ENCODE data around the gene FA2H.
"Not testable (repeated sequence)": the region's sequence is repeated elsewhere in the genome, so short reads cannot be mapped to it uniquely, and the experiment has no call there.

The FA2H gene

GRCh38 chr16:74770831-74771526 lies 3.6 kb downstream of the FA2H start:
- no peak for DNase-seq (ENCODE audit: low read depth in 2 of 2)

- no peak for DNase-seq (ENCODE audit: low read depth in 2 of 2)
Measured at GRCh38 chr16:74769586-74770190, 4.9 kb downstream of the FA2H start.

GRCh38 chr16:74768239-74768638 lies 6.4 kb downstream of the FA2H start:
- DNase-seq (ENCODE audit: low read depth in 2 of 2): no peak

GRCh38 chr16:74767749-74768148 lies 6.9 kb downstream of the FA2H start:
- no peak for DNase-seq (ENCODE audit: low read depth in 2 of 2)

- no peak for DNase-seq (ENCODE audit: low read depth in 2 of 2)
Measured at GRCh38 chr16:74766729-74767128, 7.9 kb downstream of the FA2H start.

- not testable (repeated sequence) for DNase-seq (ENCODE audit: low read depth in 2 of 2)
Measured at GRCh38 chr16:74764184-74764583, 10.4 kb downstream of the FA2H start.

GRCh38 chr16:74761665-74762064 lies 13.0 kb downstream of the FA2H start:
- DNase-seq (ENCODE audit: low read depth in 2 of 2): no peak

GRCh38 chr16:74760007-74760767 lies 14.4 kb downstream of the FA2H start:
- no peak for DNase-seq (ENCODE audit: low read depth in 2 of 2)

- DNase-seq (ENCODE audit: low read depth in 2 of 2): no peak
Measured at GRCh38 chr16:74759564-74759963, 15.1 kb downstream of the FA2H start.

- DNase-seq (ENCODE audit: low read depth in 2 of 2): no peak
Measured at GRCh38 chr16:74758801-74759200, 15.8 kb downstream of the FA2H start.

- no peak for DNase-seq (ENCODE audit: low read depth in 2 of 2)
Measured at GRCh38 chr16:74757349-74757748, 17.3 kb downstream of the FA2H start.

GRCh38 chr16:74756203-74756602 lies 18.4 kb downstream of the FA2H start:
- no peak for DNase-seq (ENCODE audit: low read depth in 2 of 2)

GRCh38 chr16:74753180-74753579 lies 21.4 kb downstream of the FA2H start:
- no peak for DNase-seq (ENCODE audit: low read depth in 2 of 2)

GRCh38 chr16:74752756-74753155 lies 21.9 kb downstream of the FA2H start:
- DNase-seq (ENCODE audit: low read depth in 2 of 2): no peak

- DNase-seq (ENCODE audit: low read depth in 2 of 2): no peak
Measured at GRCh38 chr16:74752258-74752657, 22.4 kb downstream of the FA2H start.

- no peak for DNase-seq (ENCODE audit: low read depth in 2 of 2)
Measured at GRCh38 chr16:74751658-74752057, 23.0 kb downstream of the FA2H start.

GRCh38 chr16:74749291-74750055 lies 25.1 kb downstream of the FA2H start:
- DNase-seq (ENCODE audit: low read depth in 2 of 2): no peak

GRCh38 chr16:74748616-74749026 lies 26.0 kb downstream of the FA2H start:
- DNase-seq (ENCODE audit: low read depth in 2 of 2): no peak

GRCh38 chr16:74747716-74748615 lies 26.7 kb downstream of the FA2H start:
- no peak for DNase-seq (ENCODE audit: low read depth in 2 of 2)

GRCh38 chr16:74745926-74746325 lies 28.7 kb downstream of the FA2H start:
- DNase-seq (ENCODE audit: low read depth in 2 of 2): no peak

- no peak for DNase-seq (ENCODE audit: low read depth in 2 of 2)
Measured at GRCh38 chr16:74745109-74745615, 29.5 kb downstream of the FA2H start.
